Uterus (tissue), 4 donors: ENCODE data around the gene FLYWCH1. TPM values are rescaled to one million over a fixed set of nuclear protein-coding genes. Genes with fewer than 3 reads are reported as not detected.

Experiments
- DNase-seq, 2 donors: peaks; one replicate each; pipeline ENCODE4 v3.0.0-alpha.2; 2019 to 2020
- H3K27ac ChIP-seq, 2 donors: fragments of 200-600 bp; sonication (generic); 1 replicate in 1 of 2; 2 replicates in 1 of 2; pipeline ENCODE4 v1.5.1; 2016 to 2018
- H3K27me3 ChIP-seq, 2 donors: fragments of 200-600 bp; sonication (generic); one replicate each; pipeline ENCODE4 v1.5.1; 2018 to 2019; ENCODE audit warnings: control low read depth in 1 of 2
- H3K36me3 ChIP-seq, 2 donors: fragments of 200-600 bp; sonication (generic); one replicate each; pipeline ENCODE4 v1.5.1; 2019; ENCODE audit warnings: control low read depth in 1 of 2
- H3K4me1 ChIP-seq, 2 donors: fragments of 200-600 bp; sonication (generic); one replicate each; pipeline ENCODE4 v1.5.1; 2018 to 2019; ENCODE audit warnings: control low read depth in 1 of 2
- H3K4me3 ChIP-seq, 2 donors: fragments of 200-600 bp; sonication (generic); 1 replicate in 1 of 2; 2 replicates in 1 of 2; pipeline ENCODE4 v1.5.1; 2018 to 2019; ENCODE audit warnings: mild to moderate bottlenecking in 1 of 2
- H3K9me3 ChIP-seq, 2 donors: fragments of 200-600 bp; sonication (generic); one replicate each; pipeline ENCODE4 v1.5.1; 2019; ENCODE audit warnings: control low read depth in 1 of 2
- POLR2A ChIP-seq, 2 donors: fragments of 450-650 bp; IDR thresholded peaks; one replicate each; pipeline ENCODE4 v1.6.1; 2016; ENCODE audit warnings: antibody characterized with exemption in 2 of 2, mild to moderate bottlenecking in 1 of 2, moderate library complexity in 1 of 2
- intact Hi-C: fragments of 100-400 bp; cut with DNase I; formaldehyde crosslinking; loops from one replicate; pipeline ENCODE4 v1.15.1; 2023; ENCODE audit warnings: low total_unique reads
- total RNA-seq, 4 donors: library from RNA; depleted of rRNA in 3 of 4; stranded (reverse); fragments of >200 nt in 3 of 4; gene quantifications; one replicate each; pipeline versions ENCODE4 v1.1.0 to v1.2.4, GENCODE V29; 2014 to 2023
- TF ChIP-seq, protein P1 (sequence below), 4 experiments: fragments of 200-600 bp in 2 of 4; fragments of 450-650 bp in 2 of 4; sonication (generic) in 2 of 4; IDR thresholded peaks; one replicate each; pipeline ENCODE4 v1.5.1; 2016 to 2019; ENCODE audit warnings: antibody characterized with exemption in 4 of 4, mild to moderate bottlenecking in 2 of 4, moderate library complexity in 1 of 4
- donor health status: DM: yes; HTN: yes; CAD: no.

FLYWCH1 gene, protein sequence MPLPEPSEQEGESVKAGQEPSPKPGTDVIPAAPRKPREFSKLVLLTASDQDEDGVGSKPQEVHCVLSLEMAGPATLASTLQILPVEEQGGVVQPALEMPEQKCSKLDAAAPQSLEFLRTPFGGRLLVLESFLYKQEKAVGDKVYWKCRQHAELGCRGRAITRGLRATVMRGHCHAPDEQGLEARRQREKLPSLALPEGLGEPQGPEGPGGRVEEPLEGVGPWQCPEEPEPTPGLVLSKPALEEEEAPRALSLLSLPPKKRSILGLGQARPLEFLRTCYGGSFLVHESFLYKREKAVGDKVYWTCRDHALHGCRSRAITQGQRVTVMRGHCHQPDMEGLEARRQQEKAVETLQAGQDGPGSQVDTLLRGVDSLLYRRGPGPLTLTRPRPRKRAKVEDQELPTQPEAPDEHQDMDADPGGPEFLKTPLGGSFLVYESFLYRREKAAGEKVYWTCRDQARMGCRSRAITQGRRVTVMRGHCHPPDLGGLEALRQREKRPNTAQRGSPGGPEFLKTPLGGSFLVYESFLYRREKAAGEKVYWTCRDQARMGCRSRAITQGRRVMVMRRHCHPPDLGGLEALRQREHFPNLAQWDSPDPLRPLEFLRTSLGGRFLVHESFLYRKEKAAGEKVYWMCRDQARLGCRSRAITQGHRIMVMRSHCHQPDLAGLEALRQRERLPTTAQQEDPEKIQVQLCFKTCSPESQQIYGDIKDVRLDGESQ
- total RNA-seq = 10 to 100 TPM; 11.5 to 62.3 (median 27.2) TPM

DNA sequence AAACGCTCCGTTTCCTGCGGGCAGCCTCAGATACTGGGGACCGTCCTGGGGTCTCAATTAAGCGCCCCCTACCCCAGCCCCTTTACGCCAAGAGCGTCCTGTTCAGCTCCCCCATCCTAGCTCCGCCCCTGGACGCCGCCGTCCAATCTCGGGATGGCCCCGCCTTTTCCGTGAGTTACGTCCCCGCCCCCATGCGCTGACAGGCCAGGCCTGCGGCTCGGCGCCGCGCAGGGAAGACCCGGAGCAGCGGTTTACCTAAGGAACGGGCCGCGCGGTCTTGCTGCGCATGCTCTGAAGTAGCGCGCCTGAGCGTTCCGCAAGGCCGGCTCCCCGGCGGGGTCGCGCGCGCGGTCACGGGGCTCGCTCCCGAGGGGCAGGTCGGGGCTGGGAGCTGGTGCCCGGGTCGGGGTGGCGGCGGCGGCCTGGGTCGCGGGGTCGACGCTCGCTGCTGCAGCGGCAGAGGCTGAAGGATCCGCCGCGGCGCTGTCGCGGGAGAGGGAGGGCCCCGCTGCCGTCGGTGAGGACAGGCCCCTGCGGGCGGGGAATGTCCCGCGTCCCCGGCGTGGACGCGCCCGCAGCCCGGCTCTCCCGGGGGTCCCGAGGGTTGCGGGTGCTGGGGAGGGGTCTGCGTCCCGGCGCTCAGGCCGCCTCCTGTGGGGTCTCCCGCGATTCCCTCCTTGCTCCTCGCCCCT, at the start of gene FLYWCH1:
FLYWCH1 (plus strand) TSS at position 294 of the 692 bp plus-strand sequence. CDS start 17,755 bp downstream, outside the sequence.
- peak; percentile 71 to 87 for TF ChIP-seq POLR2A (IDR thresholded peaks at IDR 0.05)
- TF ChIP-seq, protein P1, sequence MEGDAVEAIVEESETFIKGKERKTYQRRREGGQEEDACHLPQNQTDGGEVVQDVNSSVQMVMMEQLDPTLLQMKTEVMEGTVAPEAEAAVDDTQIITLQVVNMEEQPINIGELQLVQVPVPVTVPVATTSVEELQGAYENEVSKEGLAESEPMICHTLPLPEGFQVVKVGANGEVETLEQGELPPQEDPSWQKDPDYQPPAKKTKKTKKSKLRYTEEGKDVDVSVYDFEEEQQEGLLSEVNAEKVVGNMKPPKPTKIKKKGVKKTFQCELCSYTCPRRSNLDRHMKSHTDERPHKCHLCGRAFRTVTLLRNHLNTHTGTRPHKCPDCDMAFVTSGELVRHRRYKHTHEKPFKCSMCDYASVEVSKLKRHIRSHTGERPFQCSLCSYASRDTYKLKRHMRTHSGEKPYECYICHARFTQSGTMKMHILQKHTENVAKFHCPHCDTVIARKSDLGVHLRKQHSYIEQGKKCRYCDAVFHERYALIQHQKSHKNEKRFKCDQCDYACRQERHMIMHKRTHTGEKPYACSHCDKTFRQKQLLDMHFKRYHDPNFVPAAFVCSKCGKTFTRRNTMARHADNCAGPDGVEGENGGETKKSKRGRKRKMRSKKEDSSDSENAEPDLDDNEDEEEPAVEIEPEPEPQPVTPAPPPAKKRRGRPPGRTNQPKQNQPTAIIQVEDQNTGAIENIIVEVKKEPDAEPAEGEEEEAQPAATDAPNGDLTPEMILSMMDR (IDR thresholded peaks at IDR 0.05) = peak in 2 of 4 experiments; percentile 30 to 59
- intact Hi-C loops = no loop called here
- H3K36me3 ChIP-seq = no peaks in the 10 kb centered on the region
- no peaks in the 10 kb centered on the region for H3K27me3 ChIP-seq
- peak within 1 kb of the TSS; percentile 84 to 90 for H3K27ac ChIP-seq
- no peaks in the 10 kb centered on the region for H3K4me1 ChIP-seq
- H3K4me3 ChIP-seq = peak within 1 kb of the TSS; percentile 53 to 93
- DNase-seq = peak; percentile 98 to 99
- H3K9me3 ChIP-seq = no peaks in the 10 kb centered on the region

DNA sequence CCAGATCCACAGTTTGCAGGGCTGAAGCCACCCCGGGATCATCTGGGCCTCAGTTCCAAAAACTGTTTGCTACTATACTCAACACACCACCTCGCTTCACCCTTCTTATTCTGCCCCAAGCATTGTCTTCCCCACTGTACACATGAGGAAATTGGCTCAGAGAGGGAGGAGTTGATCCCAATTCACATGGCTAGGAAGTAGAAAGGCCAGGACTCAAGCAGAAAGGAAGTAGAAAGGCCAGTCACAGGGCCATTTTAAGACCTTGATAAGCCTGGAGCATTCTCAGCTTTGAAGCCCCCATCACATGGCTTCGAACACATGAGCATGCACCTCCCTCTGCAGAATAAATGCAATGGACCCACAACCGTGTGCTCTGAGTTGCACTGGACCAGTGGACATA, 46.1 kb upstream of the FLYWCH1 start:
- Histone ChIP-seq H3K4me3 (no peak overlapping the region), H3K27ac (no peak overlapping the region), H3K27me3 (no peaks in the 10 kb centered on the region), H3K36me3 (no peaks in the 10 kb centered on the region), H3K4me1 (no peaks in the 10 kb centered on the region), H3K9me3 (no peaks in the 10 kb centered on the region)
- intact Hi-C loops = no loop called here
- no peak for DNase-seq
- TF ChIP-seq POLR2A (IDR thresholded peaks at IDR 0.05) = no peak
- TF ChIP-seq, protein P1 (IDR thresholded peaks at IDR 0.05) = no peak

DNA sequence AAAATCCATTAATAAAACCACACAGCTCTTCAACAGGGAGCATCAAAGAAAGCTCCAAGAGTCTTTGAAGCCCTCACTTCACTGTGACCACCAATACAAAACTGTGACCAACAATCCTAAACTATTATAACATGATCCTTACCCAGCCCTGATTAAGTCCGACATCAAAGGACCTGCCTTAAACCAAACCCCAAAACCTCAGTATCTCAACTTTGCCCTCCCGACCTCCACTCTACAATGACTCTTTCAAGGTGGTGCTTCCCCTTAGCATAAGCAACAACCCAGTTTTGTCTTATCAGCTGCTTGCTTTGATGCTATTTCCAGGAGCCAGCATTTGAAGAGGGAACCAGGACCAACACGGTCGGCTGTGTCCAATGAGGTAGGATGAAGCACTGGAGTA, 45.3 kb upstream of the FLYWCH1 start:
- intact Hi-C loops = no loop called here
- DNase-seq = no peak
- H3K36me3 ChIP-seq = no peaks in the 10 kb centered on the region

DNA sequence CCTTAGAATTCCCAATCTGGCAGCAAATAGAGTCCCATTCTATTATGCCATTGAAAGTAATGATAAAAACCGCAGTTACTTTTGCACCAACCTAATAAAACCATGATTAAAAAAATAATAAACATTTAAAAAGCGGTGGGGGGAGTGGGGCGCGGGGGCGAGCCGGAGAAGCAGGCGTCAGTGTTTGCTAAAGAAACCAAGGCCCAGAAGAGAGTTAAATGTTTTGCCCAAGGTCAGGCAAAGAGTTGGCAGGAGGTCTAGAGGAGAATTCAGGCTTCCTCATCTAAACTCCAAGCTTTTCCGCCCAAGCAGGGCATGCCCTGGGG, 44.1 kb upstream of the FLYWCH1 start:
- Histone ChIP-seq H3K27ac (peak overlapping the region; percentile 85 to 90), H3K4me1 (no peaks in the 10 kb centered on the region)
- intact Hi-C loops = no loop called here

More for the DNA sequence above, 45.3 kb upstream of the FLYWCH1 start:
- no peaks in the 10 kb centered on the region for H3K9me3 ChIP-seq
- no peak overlapping the region for H3K27ac ChIP-seq
- no peak overlapping the region for H3K4me3 ChIP-seq
- TF ChIP-seq POLR2A (IDR thresholded peaks at IDR 0.05) = no peak
- TF ChIP-seq, protein P1 (IDR thresholded peaks at IDR 0.05) = no peak
- no peaks in the 10 kb centered on the region for H3K27me3 ChIP-seq
- no peaks in the 10 kb centered on the region for H3K4me1 ChIP-seq

More for the DNA sequence above, 44.1 kb upstream of the FLYWCH1 start:
- H3K9me3 ChIP-seq = no peaks in the 10 kb centered on the region
- H3K27me3 ChIP-seq = no peaks in the 10 kb centered on the region
- H3K4me3 ChIP-seq = peak overlapping the region; percentile 57 to 67
- no peaks in the 10 kb centered on the region for H3K36me3 ChIP-seq
- DNase-seq = no peak
- TF ChIP-seq POLR2A (IDR thresholded peaks at IDR 0.05) = no peak
- TF ChIP-seq, protein P1 (IDR thresholded peaks at IDR 0.05) = no peak
